Pons (tissue), 1 donor: ENCODE data around the gene EXOC6B.
A peak's percentile ranks its signal among the peaks of the same experiment; 100 is the strongest.

Source experiments
- DNase-seq: peaks from one replicate; pipeline ENCODE4 v3.0.0-alpha.2; 2016; ENCODE audit warnings: low spot score

The EXOC6B gene

DNA sequence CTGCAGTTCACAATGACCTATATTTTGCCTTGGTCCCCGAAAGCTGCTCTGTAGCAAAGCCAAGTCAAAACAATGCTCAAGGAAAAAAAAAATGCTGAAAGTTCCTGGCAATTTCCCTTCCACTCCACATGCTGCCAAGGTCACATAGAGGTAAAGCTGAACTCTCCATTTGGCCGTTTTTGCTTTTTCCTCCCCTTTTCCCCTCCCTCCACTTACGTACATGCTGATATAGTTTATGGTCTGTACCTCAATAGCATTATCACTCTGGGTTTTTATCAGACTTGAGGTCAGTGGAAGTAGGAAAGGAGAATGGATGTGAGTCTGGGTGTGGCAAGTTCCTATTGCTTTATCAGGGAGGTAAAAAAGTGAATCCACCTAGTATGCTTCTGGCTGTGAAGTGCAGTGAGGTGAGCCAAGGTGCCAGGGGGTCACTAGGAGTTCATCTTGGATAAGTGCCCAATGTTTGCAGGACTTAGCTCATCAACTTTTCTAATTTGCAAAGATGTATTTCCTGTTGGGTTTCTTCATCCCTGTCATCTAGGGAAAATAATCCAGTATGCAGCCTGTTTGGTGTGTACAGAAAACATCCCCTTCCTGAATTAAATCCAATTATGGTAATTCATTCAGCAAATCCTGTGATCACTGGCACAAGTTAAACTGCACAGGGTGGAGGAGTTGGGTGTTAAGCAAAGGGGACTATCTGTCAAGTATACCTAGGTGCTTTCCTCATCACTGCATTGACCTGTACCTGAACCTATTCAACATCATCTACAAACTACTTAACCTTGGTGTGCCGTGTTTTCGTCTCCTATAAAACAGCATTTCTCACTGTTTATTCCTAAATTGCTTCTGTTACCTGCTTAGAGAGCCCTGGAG lies 553.8 kb downstream of the EXOC6B start:
- no peak for DNase-seq

GRCh38 chr2:72271276-72271614 lies 554.6 kb downstream of the EXOC6B start:
- DNase-seq: no peak

GRCh38 chr2:72270556-72271275 lies 555.1 kb downstream of the EXOC6B start:
- no peak for DNase-seq

GRCh38 chr2:72263776-72264060 lies 562.1 kb downstream of the EXOC6B start:
- peak; percentile 50 for DNase-seq

GRCh38 chr2:72263043-72263775 lies 562.6 kb downstream of the EXOC6B start:
- DNase-seq: no peak

- DNase-seq: no peak
Measured at GRCh38 chr2:72261076-72261475, 564.8 kb downstream of the EXOC6B start.

GRCh38 chr2:72255540-72255939 lies 570.3 kb downstream of the EXOC6B start:
- DNase-seq: no peak

GRCh38 chr2:72254831-72255451 lies 570.9 kb downstream of the EXOC6B start:
- no peak for DNase-seq

- no peak for DNase-seq
Measured at GRCh38 chr2:72238311-72238710, 587.5 kb downstream of the EXOC6B start.

GRCh38 chr2:72237549-72237948 lies 588.3 kb downstream of the EXOC6B start:
- no peak for DNase-seq

DNA sequence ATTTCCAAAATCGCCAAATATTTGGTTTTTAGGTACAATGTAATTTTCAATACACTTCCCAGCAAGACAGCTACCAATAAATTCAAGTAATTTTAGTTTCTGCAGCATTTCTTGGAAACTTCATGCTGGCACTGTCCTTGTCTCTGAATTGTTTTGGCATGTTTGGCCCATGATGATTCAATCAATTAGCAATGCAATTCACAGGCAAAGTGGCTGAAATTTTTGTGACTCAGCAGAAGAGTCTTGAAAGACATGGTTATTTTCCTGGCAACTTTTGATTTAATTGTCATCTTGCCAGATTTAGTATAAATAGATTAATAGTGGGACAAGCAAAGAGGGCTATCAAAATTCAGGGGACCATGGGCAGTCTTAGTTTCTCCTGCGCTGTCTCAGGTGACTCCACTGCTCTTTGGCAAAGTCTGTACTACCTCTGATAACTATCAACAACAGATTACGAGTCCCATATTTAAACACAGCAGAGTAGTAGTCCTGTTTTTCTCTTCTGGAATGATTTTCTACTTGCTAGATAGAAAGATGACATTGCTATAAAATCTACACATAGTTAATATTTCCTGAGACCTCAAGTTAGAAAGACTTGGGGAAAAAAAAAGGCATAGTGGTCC lies 589.3 kb downstream of the EXOC6B start:
- DNase-seq: peak; percentile 16

- no peak for DNase-seq
Measured at GRCh38 chr2:72235497-72236415, 590.1 kb downstream of the EXOC6B start.

DNA sequence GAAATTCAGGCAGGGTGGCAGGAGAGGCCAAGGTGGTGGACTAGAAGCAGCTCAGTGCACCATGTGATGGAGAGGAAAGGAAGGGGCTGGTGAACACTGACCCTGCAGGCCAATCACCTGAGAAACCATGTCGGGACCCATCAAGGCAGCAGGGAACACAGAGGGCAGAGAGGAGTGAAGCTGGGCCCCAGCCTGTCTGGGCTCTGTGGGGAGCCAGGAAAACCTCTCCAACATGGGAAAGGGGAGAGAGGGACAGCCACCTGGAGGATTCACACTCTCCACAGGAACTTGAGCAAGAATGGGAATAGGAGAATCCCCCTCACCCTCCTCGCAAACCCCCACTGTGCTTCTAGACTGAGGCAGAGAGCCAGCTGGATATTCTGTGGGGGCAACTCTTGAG lies 592.6 kb downstream of the EXOC6B start:
- no peak for DNase-seq

- no peak for DNase-seq
Measured at GRCh38 chr2:72222829-72223564, 602.8 kb downstream of the EXOC6B start.

DNA sequence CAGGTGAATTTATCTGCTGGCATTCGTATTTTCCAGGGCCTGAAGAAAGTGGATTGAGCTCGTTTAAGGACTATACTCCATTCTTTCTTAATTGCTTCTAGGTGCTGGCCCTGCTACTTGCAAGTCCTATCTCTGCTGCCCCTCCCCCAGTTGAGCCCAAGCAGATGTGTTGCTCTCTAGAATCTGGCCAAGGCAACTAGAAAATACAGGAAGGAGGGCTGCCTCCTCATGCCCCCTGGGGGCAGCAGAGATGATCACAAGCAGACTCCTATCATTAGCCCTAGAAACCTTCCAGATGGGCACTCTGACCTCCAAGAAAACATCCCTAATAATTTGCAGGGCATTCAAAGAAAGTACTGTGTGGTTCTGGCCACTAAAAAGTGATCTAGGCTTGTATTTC lies 605.7 kb downstream of the EXOC6B start:
- DNase-seq: no peak

DNA sequence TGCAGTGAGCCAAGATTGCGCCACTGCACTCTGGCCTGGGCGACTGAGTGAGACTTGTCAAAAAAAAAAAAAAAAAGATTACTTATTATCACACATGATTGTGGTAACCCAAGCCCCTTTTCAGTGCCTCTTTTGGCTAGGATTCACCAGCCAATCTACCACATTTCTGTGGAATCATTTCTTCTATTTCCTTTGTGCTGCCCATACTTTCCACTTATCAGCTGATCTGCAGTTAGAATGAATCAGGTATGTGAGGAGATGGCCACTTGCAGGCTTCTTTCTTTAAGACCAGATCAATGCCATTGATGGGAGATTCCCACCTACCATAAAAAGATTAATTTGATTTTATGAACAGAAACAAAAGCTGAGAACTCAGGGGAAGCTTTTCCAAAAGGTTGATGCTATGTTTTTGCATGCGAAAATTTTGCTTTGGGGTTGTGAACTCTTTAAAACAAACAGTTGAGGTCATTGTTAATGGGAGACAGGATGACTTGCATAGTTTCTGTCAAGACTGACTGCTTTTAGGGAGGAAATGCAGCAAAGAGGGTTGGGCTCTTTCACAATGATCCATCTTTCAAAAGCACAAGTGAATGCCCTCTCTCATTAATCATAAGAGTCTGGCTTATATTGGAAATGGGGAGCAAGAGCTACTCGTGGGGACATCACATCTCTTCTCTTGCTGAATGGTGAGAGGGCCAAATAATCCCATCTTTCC lies 611.2 kb downstream of the EXOC6B start:
- DNase-seq: no peak

DNA sequence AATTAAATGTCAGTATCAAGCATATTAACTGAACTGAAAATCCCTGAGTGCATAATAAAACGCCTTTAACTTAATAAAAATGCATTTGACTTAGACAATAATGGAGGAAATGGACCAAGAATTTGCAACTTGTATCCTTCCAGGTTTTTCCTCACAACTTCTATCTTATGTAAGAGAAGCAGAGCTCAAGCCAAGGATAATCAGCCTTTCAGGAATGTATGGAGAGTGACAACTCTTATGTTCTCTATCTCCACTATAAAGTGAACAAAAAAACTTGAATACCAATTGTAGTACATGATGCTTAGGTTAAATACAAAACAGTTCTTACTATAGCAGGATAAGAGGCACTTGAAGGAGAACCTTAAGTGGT lies 613.4 kb downstream of the EXOC6B start:
- DNase-seq: no peak

DNA sequence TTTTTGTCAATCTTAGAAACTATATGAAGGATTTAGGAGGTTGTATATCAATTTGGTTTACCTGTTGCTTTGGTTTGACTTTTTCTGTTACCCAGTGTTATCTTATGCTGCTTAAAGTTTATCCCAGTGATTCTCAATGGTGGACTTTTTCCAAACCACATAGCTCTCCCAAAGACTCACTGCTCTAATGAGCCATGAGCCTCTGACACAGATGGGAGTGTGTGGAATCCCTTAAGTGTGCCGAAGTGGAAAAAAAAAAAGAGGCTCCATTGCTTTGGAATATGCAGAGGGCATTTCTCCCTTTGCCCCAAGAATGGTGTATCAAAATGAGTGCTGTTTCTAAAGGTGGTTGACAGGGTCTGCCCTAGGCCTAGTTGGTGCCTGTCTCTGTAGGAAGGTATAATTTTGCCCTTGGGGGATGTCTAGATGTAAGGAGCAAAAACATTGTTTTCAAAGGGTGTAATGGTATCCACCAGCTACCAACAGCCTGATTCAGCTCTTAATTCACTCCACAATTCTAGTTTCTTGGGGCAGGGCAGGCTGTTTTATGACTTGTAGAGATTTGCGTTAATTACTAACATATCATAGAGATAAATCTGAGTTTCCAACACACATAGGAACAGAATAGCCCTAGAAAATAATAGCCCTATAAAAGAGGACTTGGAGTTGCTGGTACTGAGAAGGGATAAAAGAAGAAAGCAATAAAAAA lies 613.9 kb downstream of the EXOC6B start:
- no peak for DNase-seq

DNA sequence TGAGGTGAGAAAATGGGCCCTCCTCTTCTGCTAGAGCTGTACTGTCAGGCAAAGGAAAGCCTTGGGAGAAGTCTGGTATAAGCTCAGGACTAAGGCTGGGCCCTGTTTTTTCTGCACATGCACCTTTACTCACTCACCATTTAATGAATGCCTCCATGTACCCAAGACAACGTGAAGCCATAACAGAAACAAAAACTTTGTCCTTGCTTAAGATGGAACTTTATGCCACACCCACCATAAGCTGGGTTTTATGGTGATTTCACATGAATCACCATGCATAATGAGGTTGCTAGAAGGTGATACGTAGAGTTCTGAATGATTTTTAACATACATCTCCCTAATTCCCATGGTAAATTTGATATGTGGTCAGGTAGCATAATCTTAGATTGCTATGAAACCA lies 614.5 kb downstream of the EXOC6B start:
- no peak for DNase-seq
